HG03457 (cell line): ENCODE results near the gene INTS4.
"Not testable (repeated sequence)": the region's sequence is repeated elsewhere in the genome, so short reads cannot be mapped to it uniquely, and the experiment has no call there.

Source experiments
- ATAC-seq: cut with Tn5 transposase; IDR thresholded peaks from one replicate; pipeline ENCODE4 v1.9.1; 2021; ENCODE audit warnings: moderate number of reproducible peaks; ENCODE audit not compliant: unreplicated experiment

Gene INTS4

DNA sequence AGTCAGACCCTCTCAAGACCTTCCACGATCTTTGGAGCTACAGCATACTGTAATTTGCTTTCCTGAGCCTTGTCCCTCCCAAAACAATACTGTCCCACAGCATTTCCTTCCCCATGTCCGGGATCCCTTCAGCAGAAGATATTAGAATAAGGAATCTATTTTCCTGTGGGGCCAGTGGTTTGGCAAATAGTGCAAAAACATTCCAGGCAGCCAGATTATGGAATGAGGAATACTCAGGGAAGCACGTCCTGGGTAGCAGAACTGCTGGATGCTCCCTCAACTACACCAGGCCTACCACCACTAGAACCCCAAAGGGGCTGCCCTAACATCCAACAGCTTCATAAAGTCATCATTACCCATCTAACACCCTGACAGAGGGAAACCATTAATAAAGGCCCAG lies 112.1 kb downstream of the INTS4 start:
- ATAC-seq = no peak

GRCh38 chr11:77879218-77879617 lies 115.2 kb downstream of the INTS4 start:
- ATAC-seq = no peak

- ATAC-seq = not testable (repeated sequence)
Measured at GRCh38 chr11:77878247-77878646, 116.2 kb downstream of the INTS4 start.

- no peak for ATAC-seq
Measured at GRCh38 chr11:77876045-77876444, 118.4 kb downstream of the INTS4 start.

GRCh38 chr11:77874206-77874605 lies 120.3 kb downstream of the INTS4 start:
- no peak for ATAC-seq

DNA sequence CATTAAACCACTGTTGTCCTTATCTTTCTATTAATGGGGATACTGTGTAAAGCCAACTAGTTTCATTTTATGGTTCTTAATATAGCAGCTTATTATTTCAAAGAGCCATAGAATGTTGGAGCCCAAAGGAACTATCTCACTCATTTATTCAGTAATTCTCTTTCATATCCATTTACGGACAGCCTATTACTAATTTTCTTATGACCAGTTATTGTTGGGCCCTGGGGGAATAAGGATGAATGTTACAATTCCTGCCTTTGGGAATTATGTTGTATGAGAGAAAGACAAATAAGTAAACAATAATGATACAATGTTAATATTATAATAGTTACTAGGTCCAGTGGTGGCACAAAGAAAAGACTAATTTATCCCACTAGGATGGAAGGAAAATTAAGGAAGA lies 121.1 kb downstream of the INTS4 start:
- ATAC-seq = no peak

GRCh38 chr11:77871855-77872254 lies 122.6 kb downstream of the INTS4 start:
- no peak for ATAC-seq

DNA sequence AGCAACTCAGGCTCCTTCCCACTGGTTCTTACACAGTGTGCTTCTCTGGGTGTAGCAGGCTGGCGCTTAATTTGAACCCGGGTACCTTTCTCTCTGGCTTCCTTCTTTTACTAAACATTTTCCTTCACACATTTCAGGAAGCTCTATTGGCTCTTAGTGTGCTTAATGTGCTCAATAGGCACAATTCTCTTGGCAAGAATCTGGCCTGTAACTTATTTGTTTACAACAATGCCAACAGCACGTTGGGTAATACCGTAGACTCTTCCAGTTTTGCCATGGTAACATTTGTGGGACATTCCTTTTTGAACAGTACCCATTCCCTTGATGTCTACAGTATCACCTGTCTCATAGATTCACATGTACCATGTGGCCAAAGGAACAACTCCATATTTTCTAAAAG lies 125.7 kb downstream of the INTS4 start:
- no peak for ATAC-seq

DNA sequence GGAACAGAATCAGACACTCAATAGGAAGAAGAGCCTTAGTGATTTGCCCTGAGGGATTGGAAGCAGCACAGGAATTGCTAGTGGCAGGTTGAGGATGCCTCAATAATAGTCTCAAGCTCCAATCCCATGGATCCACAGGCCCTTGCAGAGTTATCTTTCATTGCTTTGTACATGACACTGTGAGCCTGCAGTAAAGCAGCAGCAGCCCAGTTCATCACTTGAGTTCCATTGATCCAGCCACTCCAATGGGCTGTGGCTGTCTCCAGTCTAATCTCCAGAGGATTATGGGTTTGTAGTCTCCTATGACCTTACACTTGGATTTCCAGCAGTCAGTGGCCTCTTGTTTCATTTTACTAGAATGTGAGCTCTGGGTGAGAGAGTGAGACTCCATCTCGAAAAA lies 128.1 kb downstream of the INTS4 start:
- no peak for ATAC-seq

DNA sequence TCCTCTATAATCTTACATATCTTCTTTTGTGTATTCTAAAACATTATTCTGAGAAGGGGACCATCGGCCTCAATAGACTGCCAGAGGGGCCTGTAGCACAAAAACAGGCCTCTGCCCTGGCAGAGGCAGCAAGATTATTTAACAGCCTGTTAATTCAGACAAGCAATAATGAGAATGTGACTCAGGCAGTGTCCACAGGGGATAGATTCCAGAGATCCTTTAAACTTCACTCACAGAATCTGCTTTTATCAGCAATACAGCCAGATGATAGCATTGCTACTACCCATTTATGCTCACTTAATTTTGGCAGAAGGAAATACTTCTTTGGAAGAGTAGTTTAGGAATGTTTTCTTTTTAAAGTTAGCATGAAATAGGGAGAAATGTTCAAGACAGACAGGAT lies 128.7 kb downstream of the INTS4 start:
- ATAC-seq = no peak

GRCh38 chr11:77861444-77861843 lies 133.0 kb downstream of the INTS4 start:
- ATAC-seq = not testable (repeated sequence)

DNA sequence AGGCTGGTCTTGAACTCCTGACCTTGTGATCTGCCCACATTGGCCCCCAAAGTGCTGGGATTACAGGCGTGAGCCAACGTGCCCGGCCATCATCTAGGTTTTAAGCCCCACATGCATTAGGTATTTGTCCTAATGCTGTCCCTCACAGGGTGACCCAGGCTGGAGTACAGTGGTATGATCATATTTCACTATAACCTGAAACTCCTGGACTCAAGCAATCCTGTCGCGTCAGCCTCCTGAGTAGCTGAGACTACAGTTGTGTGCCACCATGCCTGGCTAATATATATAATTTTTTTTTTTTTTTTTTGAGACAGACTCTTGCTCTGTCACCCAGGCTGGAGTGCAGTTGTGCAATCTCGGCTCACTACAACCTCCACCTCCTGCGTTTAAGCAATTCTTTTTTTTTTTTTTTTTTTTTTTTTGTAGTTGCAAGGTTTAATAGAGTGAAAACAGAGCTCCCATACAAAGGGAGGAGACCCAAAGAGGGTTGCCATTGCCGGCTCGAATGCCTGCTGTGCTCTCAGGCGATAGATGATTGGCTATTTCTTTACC lies 136.5 kb downstream of the INTS4 start:
- ATAC-seq = not testable (repeated sequence)

GRCh38 chr11:77854838-77855237 lies 139.6 kb downstream of the INTS4 start:
- ATAC-seq = no peak

DNA sequence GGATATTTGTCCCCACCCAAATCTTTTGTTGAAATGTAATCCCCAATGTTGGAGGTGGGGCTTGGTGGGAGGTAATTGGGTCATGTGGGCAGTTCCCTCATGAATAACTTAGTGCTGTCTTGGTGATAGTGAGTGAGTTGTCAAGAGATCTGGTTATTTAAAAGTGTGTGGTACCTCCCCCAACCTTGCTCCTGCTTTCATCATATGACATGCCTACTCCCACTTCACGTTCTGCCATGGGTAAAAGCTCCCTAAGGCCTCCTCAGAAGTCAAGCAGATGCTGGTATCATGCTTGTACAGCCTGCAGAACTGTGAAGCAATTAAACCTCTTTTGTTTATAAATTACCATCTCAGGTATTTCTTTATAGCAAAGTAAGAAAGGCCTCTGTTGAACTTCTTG lies 143.0 kb downstream of the INTS4 start:
- no peak for ATAC-seq

GRCh38 chr11:77843700-77844099 lies 150.8 kb downstream of the INTS4 start:
- ATAC-seq = not testable (repeated sequence)

DNA sequence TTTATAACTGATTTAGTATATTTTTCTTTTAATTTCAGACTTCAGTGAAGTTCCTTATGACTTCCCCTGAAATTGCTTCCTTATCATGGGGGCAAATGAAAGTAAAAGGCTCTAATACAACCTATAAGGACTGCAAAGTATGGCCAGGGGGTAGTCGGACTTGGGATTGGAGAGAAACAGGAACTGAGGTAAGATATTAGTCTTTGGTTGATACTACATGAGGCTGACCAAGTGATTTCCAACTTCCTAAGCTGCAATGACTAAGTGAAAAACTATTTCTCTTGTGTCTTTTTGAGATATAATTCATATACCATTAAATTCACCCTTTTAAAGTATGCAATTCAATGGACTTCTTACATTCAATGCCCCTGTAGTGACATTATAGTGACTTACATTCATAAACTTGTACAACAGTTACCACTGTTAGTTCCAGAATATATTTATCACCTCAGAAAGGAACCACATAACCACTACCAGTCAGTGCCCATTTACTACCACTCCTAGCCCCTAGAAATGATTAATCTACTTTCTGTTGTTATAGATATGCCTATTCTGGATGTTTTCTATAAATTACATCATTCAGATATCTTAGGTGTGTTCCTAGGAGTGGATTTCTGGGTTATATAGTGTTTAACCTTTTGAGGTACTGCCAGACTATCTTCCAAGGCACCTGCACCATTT lies 151.9 kb downstream of the INTS4 start:
- no peak for ATAC-seq

DNA sequence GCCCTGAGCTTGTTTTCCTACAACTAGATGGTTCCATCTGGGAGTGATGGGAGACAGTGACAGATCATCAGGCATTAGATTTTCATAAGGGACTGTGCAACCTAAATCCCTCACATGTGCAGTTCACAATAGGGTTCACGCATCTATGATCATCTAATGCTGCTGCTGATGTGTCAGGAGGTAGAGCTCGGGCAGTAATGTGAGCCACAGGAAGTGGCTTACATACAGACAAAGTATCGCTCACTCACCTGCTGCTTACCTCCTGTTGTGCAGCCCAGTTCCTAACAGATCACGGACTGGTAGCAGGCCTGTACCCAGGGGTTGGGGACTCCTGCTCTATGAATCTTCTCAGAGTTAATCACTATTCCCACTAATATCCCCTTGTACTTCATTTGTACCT lies 161.2 kb downstream of the INTS4 start:
- ATAC-seq = no peak

DNA sequence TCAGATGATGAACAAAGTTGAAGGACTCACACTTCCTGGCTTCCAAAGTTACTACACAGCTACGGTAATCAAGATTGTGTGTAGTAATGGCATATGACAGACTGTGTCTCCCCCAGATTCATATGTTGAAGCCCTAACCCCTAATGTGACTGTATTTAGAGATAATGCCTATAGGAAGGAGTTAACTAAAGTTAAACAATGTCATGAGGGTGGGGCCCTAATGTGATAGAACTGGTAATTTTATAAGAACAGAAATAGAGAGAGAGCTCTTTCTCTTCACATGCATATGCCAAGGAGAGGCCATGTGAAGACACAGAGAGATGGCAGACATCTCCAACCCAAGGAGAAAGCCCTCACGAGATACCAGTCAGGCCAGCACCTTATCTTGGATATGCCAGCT lies 165.5 kb downstream of the INTS4 start:
- ATAC-seq = no peak
